SK-N-SH treated with all-trans-retinoic acid at 6 μM for 48 hours (cell line): ENCODE results near the gene CST3.

Experiments used
- OSR1 ChIP-seq: fragments of 250-450 bp; sonication (Bioruptor Pico); IDR thresholded peaks from 2 replicates; pipeline ENCODE4 v1.8.0; 2022; ENCODE audit warnings: moderate library complexity, mild to moderate bottlenecking, inconsistent platforms
- TCF4 ChIP-seq: fragments of 250-450 bp; sonication (Bioruptor Pico); IDR thresholded peaks from 2 replicates; pipeline ENCODE4 v1.8.0; 2021; ENCODE audit warnings: mild to moderate bottlenecking, moderate library complexity, borderline replicate concordance
- ZFP30 ChIP-seq: fragments of 450-650 bp; formaldehyde crosslinking; IDR thresholded peaks from 2 replicates; pipeline ENCODE4 v1.5.0; 2022; ENCODE audit warnings: mild to moderate bottlenecking, moderate library complexity
- ZNF565 ChIP-seq: fragments of 450-650 bp; formaldehyde crosslinking; conservative IDR thresholded peaks from 2 replicates; pipeline ENCODE4 v1.5.0; 2020; ENCODE audit warnings: low read depth, mild to moderate bottlenecking, moderate library complexity
- ZNF8 ChIP-seq: fragments of 450-650 bp; formaldehyde crosslinking; IDR thresholded peaks from 2 replicates; pipeline ENCODE4 v1.5.0; 2020; ENCODE audit warnings: mild to moderate bottlenecking, moderate library complexity
- TF ChIP-seq, protein P1 (sequence below): fragments of 250-450 bp; sonication (Bioruptor Pico); IDR thresholded peaks from 2 replicates; pipeline ENCODE4 v1.8.0; 2021; ENCODE audit warnings: low read depth, mild to moderate bottlenecking, moderate library complexity, borderline replicate concordance
- TF ChIP-seq, protein P2 (sequence below): fragments of 250-450 bp; sonication (Bioruptor Pico); IDR thresholded peaks from 2 replicates; pipeline ENCODE4 v1.8.0; 2020; ENCODE audit warnings: mild to moderate bottlenecking, moderate library complexity, borderline replicate concordance

DNA sequence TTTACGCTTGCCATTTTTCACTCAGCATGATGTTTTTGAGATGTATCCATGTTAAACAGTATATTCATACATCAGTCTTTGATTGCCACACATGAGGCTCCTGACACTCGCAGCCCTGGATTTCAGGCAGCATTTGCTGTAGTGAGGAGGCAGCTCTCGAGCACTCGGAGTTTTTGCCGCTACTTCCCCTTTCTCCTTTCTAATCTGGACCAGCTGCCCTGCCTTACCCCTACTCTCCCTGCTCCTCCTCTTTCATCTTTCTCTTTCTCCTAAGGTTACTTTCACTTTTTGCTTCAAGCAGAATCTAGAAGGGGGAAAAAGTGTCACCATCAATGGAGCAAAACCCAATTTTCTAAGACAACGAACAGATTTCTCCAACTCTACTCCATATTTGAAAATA lies 5.9 kb upstream of the CST3 start:
- TF ChIP-seq ZNF565 (CRISPR knock-in tag) (no peak), OSR1 (CRISPR knock-in tag) (no peak), ZNF8 (CRISPR knock-in tag) (no peak), TCF4 (CRISPR knock-in tag) (no peak), ZFP30 (CRISPR knock-in tag) (no peak)
- TF ChIP-seq, protein P1, sequence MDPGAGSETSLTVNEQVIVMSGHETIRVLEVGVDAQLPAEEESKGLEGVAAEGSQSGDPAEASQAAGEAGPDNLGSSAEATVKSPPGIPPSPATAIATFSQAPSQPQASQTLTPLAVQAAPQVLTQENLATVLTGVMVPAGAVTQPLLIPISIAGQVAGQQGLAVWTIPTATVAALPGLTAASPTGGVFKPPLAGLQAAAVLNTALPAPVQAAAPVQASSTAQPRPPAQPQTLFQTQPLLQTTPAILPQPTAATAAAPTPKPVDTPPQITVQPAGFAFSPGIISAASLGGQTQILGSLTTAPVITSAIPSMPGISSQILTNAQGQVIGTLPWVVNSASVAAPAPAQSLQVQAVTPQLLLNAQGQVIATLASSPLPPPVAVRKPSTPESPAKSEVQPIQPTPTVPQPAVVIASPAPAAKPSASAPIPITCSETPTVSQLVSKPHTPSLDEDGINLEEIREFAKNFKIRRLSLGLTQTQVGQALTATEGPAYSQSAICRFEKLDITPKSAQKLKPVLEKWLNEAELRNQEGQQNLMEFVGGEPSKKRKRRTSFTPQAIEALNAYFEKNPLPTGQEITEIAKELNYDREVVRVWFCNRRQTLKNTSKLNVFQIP (CRISPR knock-in tag) = no peak
- TF ChIP-seq, protein P2, sequence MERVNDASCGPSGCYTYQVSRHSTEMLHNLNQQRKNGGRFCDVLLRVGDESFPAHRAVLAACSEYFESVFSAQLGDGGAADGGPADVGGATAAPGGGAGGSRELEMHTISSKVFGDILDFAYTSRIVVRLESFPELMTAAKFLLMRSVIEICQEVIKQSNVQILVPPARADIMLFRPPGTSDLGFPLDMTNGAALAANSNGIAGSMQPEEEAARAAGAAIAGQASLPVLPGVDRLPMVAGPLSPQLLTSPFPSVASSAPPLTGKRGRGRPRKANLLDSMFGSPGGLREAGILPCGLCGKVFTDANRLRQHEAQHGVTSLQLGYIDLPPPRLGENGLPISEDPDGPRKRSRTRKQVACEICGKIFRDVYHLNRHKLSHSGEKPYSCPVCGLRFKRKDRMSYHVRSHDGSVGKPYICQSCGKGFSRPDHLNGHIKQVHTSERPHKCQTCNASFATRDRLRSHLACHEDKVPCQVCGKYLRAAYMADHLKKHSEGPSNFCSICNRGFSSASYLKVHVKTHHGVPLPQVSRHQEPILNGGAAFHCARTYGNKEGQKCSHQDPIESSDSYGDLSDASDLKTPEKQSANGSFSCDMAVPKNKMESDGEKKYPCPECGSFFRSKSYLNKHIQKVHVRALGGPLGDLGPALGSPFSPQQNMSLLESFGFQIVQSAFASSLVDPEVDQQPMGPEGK (CRISPR knock-in tag) = no peak
